HG03565 (cell line): ENCODE data around the gene KLHDC8B.

Experiments
- ATAC-seq: cut with Tn5 transposase; IDR thresholded peaks from one replicate; pipeline ENCODE4 v1.9.1; 2021; ENCODE audit warnings: mild to moderate bottlenecking, moderate library complexity; ENCODE audit not compliant: unreplicated experiment

The KLHDC8B gene

GRCh38 chr3:49158103-49158709 lies 13.2 kb upstream of the KLHDC8B start:
- no peak for ATAC-seq

GRCh38 chr3:49158792-49159191 lies 12.6 kb upstream of the KLHDC8B start:
- ATAC-seq: no peak

- ATAC-seq: no peak
These were observed 10.2 kb upstream of the KLHDC8B start for GRCh38 chr3:49161197-49161596.

GRCh38 chr3:49161808-49162530 lies 9.4 kb upstream of the KLHDC8B start:
- ATAC-seq: no peak

GRCh38 chr3:49162751-49163419 lies 8.5 kb upstream of the KLHDC8B start:
- ATAC-seq: no peak

- no peak for ATAC-seq
These were observed 7.8 kb upstream of the KLHDC8B start for GRCh38 chr3:49163609-49164008.

- no peak for ATAC-seq
These were observed 6.2 kb upstream of the KLHDC8B start for GRCh38 chr3:49164983-49165720.

GRCh38 chr3:49165771-49166751 lies 5.3 kb upstream of the KLHDC8B start, which contains the start of gene CCDC71:
Gene CCDC71, minus strand, starts transcription at chr3:49166331. Its CDS starts 2,123 bp downstream, at chr3:49164208.
- ATAC-seq: peak; percentile 37

GRCh38 chr3:49166752-49167556 lies 4.4 kb upstream of the KLHDC8B start:
- ATAC-seq: no peak

- no peak for ATAC-seq
These were observed 667 bp upstream of the KLHDC8B start for GRCh38 chr3:49170744-49171118.

GRCh38 chr3:49171775-49172500 lies 540 bp downstream of the KLHDC8B start:
- ATAC-seq: no peak

- no peak for ATAC-seq
These were observed 1.2 kb downstream of the KLHDC8B start for GRCh38 chr3:49172551-49173041.

- no peak for ATAC-seq
These were observed 1.9 kb downstream of the KLHDC8B start for GRCh38 chr3:49173116-49173791.

GRCh38 chr3:49173792-49174170 lies 2.4 kb downstream of the KLHDC8B start:
- no peak for ATAC-seq

GRCh38 chr3:49174397-49174985 lies 3.1 kb downstream of the KLHDC8B start:
- ATAC-seq: no peak

- no peak for ATAC-seq
These were observed 4.1 kb downstream of the KLHDC8B start for GRCh38 chr3:49175530-49175929.

- ATAC-seq: no peak
These were observed 5.7 kb downstream of the KLHDC8B start for GRCh38 chr3:49177073-49177472.

GRCh38 chr3:49180116-49180515 lies 8.7 kb downstream of the KLHDC8B start:
- no peak for ATAC-seq
